Ishikawa (cell line): ENCODE data around the gene RNF141.
A peak's percentile ranks its signal among the peaks of the same experiment; 100 is the strongest.

Experiments
- CEBPB ChIP-seq: IDR thresholded peaks from 2 replicates; pipeline ENCODE4 v1.6.1; 2012
- CREB1 ChIP-seq: IDR thresholded peaks from 2 replicates; pipeline ENCODE4 v1.6.1; 2012; ENCODE audit warnings: low read depth
- EGR1 ChIP-seq: IDR thresholded peaks from 2 replicates; pipeline ENCODE4 v1.6.1; 2012
- EP300 ChIP-seq: IDR thresholded peaks from 2 replicates; pipeline ENCODE4 v1.6.1; 2012; ENCODE audit warnings: borderline replicate concordance
- FOXM1 ChIP-seq: IDR thresholded peaks from 2 replicates; pipeline ENCODE4 v1.6.1; 2012; ENCODE audit warnings: low read depth, borderline replicate concordance
- NFIC ChIP-seq: IDR thresholded peaks from 2 replicates; pipeline ENCODE4 v1.6.1; 2012
- RAD21 ChIP-seq: IDR thresholded peaks from 2 replicates; pipeline ENCODE4 v1.6.1; 2012; ENCODE audit warnings: low read depth
- TAF1 ChIP-seq: IDR thresholded peaks from 2 replicates; pipeline ENCODE4 v1.6.1; 2012; ENCODE audit warnings: low read depth, mild to moderate bottlenecking
- TCF12 ChIP-seq: IDR thresholded peaks from 2 replicates; pipeline ENCODE4 v1.6.1; 2012; ENCODE audit warnings: low read depth
- TEAD4 ChIP-seq: IDR thresholded peaks from 2 replicates; pipeline ENCODE4 v1.6.1; 2012
- YY1 ChIP-seq: IDR thresholded peaks from 2 replicates; pipeline ENCODE4 v1.6.1; 2012; ENCODE audit warnings: low read depth
- ZBTB7A ChIP-seq: IDR thresholded peaks from 2 replicates; pipeline ENCODE4 v1.6.1; 2012; ENCODE audit warnings: low read depth
- TF ChIP-seq, protein P1 (sequence below): IDR thresholded peaks from 2 replicates; pipeline ENCODE4 v1.6.1; 2012; ENCODE audit warnings: low read depth, mild to moderate bottlenecking
- TF ChIP-seq, protein P2 (sequence below): IDR thresholded peaks from 2 replicates; pipeline ENCODE4 v1.6.1; 2012
- TF ChIP-seq, protein P3 (sequence below): IDR thresholded peaks from 2 replicates; pipeline ENCODE4 v1.6.1; 2012

Gene RNF141

DNA sequence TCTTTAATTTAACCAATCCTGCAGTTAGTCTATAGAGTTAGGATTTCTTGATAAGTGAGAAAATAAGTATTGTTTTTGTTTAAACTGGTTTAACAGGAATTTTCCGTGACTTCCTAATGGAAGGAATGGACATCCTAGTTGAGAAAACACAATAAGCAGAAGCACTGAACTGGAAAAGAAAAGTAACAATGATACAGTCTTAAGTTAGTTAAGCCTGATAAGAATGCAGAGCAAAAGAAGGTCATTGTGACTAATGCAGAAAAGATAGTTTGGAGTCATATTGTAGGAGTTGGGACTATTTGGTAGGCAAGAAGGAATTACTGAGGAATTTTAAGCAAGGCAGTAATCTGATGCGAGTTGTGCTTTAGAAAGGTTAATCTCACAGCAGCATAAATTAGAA lies 11.7 kb downstream of the RNF141 start:
- TF ChIP-seq TEAD4 (peak; percentile 67; the same call in 1 of the 2 replicates), TCF12 (0 out of 2 replicates have a peak, but pooled peaks have one; percentile 36), FOXM1 (peak; percentile 83), EP300 (peak; percentile 71; the same call in 1 of the 2 replicates), CREB1 (no peak)
- TF ChIP-seq, protein P1, sequence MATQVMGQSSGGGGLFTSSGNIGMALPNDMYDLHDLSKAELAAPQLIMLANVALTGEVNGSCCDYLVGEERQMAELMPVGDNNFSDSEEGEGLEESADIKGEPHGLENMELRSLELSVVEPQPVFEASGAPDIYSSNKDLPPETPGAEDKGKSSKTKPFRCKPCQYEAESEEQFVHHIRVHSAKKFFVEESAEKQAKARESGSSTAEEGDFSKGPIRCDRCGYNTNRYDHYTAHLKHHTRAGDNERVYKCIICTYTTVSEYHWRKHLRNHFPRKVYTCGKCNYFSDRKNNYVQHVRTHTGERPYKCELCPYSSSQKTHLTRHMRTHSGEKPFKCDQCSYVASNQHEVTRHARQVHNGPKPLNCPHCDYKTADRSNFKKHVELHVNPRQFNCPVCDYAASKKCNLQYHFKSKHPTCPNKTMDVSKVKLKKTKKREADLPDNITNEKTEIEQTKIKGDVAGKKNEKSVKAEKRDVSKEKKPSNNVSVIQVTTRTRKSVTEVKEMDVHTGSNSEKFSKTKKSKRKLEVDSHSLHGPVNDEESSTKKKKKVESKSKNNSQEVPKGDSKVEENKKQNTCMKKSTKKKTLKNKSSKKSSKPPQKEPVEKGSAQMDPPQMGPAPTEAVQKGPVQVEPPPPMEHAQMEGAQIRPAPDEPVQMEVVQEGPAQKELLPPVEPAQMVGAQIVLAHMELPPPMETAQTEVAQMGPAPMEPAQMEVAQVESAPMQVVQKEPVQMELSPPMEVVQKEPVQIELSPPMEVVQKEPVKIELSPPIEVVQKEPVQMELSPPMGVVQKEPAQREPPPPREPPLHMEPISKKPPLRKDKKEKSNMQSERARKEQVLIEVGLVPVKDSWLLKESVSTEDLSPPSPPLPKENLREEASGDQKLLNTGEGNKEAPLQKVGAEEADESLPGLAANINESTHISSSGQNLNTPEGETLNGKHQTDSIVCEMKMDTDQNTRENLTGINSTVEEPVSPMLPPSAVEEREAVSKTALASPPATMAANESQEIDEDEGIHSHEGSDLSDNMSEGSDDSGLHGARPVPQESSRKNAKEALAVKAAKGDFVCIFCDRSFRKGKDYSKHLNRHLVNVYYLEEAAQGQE = no peak

DNA sequence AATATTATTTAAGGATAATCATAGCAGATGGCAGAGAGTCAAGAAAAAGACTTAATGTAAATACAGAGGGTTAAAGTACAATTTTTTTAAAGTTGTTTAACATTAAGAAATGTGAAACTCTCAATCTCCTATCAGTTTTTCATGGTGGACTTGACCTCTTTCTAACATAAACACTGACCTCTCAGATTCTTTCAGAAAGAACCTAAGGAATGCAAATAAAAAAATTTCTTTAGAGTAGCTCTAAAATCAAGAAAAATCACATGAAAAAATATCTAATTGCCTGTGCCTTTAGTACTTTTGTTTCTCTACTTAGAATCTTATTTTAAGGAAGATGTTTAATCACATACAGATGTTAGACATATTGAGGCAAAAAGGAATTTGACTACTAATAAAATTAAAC lies 12.9 kb downstream of the RNF141 start:
- TF ChIP-seq, protein P2, sequence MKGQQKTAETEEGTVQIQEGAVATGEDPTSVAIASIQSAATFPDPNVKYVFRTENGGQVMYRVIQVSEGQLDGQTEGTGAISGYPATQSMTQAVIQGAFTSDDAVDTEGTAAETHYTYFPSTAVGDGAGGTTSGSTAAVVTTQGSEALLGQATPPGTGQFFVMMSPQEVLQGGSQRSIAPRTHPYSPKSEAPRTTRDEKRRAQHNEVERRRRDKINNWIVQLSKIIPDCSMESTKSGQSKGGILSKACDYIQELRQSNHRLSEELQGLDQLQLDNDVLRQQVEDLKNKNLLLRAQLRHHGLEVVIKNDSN = no peak
- TF ChIP-seq, protein P1 = no peak
- TF ChIP-seq TEAD4 (no peak), CREB1 (no peak), CEBPB (no peak), EGR1 (no peak), EP300 (no peak), TCF12 (no peak), ZBTB7A (no peak), YY1 (no peak), RAD21 (no peak), NFIC (no peak), FOXM1 (no peak), TAF1 (no peak)
- TF ChIP-seq, protein P3, sequence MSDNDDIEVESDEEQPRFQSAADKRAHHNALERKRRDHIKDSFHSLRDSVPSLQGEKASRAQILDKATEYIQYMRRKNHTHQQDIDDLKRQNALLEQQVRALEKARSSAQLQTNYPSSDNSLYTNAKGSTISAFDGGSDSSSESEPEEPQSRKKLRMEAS = no peak

DNA sequence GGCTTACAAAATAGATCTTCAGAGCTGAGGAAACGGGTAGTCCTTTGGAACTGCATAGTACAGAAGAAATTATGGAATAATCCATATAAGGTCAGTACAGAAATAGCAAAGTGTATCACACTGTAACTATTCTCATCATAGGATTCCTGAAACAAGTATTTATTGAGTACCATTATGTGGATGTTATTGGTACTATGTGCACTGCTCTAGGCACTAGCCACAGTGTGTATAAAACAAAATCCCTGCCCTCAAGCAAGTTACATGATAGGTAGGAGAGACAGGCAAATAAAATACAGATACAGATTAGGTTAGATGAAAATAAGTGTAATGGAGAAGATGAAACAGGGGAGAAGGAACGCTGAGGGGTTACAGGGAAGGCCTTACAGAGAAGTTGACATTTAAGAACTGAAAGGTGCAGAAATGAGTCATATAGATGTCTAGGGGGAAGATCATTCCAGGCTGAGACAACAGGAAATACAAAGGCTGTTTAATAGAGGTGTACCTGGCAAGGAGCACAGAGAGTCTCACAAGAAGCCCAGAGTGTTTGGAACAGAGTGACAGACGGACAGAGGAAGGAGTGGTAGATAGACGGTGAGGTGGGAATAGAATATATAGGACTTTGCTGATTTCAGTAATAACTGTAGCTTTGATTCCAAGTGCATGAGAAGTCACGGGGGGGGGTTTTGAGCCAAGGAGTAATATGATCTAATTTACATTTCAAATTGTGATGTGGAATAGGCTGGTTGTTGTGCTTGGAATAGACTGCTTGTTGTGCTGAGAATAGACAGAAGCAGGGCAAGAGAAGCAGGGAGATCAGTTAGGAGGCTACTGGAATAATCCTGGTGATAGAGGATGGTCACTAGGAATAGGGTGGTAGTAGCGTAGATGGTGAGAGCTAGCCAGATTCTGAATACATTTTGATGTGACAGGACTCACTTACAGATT lies 13.7 kb downstream of the RNF141 start:
- no peak for TF ChIP-seq EP300
- TF ChIP-seq, protein P2 = no peak
- TF ChIP-seq TAF1 = no peak
- TF ChIP-seq CEBPB = no peak
- no peak for TF ChIP-seq TCF12
- no peak for TF ChIP-seq TEAD4
- no peak for TF ChIP-seq EGR1
- TF ChIP-seq NFIC = no peak
- no peak for TF ChIP-seq FOXM1
- TF ChIP-seq ZBTB7A = no peak
- no peak; the same call in 1 of the 2 replicates for TF ChIP-seq RAD21
- TF ChIP-seq, protein P1 = no peak
- no peak for TF ChIP-seq YY1
- TF ChIP-seq, protein P3 = no peak
- no peak for TF ChIP-seq CREB1

DNA sequence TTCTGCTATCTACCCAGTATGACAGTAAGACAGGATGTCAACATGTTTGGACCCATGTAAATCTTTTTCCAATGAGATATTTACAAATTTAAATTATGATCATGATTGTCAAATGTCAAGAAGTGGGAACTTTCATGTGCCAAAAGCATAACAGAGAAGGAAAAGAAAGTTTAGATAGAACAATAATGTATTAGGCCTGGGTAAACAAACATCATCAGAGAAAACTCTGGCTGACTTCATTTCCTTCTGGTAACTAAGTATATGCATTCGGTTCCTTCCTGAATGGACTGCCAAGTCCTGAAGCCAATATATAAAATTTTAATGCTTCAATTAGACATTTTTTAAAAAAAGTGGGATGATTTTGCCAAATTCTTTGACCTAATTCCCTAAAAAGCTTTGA lies 16.5 kb downstream of the RNF141 start:
- TF ChIP-seq CEBPB = no peak
- TF ChIP-seq FOXM1 = no peak
- TF ChIP-seq TEAD4 = no peak
- TF ChIP-seq, protein P3 = no peak
- TF ChIP-seq EGR1 = no peak
- no peak for TF ChIP-seq TCF12
- no peak for TF ChIP-seq RAD21
- no peak for TF ChIP-seq EP300
- TF ChIP-seq, protein P2 = no peak
- TF ChIP-seq TAF1 = no peak
